HepG2 (cell line): ENCODE measurements around the gene SHROOM1. TPM values are rescaled to one million over a fixed set of nuclear protein-coding genes. Genes with fewer than 3 reads are reported as not detected.
A peak's percentile ranks its signal among the peaks of the same experiment; 100 is the strongest.

Experiments
- HHEX ChIP-seq: IDR thresholded peaks from 2 replicates; pipeline ENCODE4 v1.6.1; 2016; ENCODE audit warnings: control low read depth
- PAWR ChIP-seq: sonication (generic); formaldehyde crosslinking; IDR thresholded peaks from 2 replicates; pipeline ENCODE4 v1.4.0; 2020; ENCODE audit warnings: missing genetic modification reagents, mild to moderate bottlenecking, borderline replicate concordance
- POLR2A ChIP-seq, 2 experiments: IDR thresholded peaks; 2 replicates each; pipeline ENCODE4 v1.6.1; 2011; ENCODE audit warnings: low read depth in 2 of 2, low read length in 2 of 2, mild to moderate bottlenecking in 1 of 2, moderate library complexity in 1 of 2; ENCODE audit not compliant: insufficient read depth in 1 of 2
- ZC3H13 ChIP-seq: sonication (generic); formaldehyde crosslinking; IDR thresholded peaks from 2 replicates; pipeline ENCODE4 v1.8.1; 2023; ENCODE audit warnings: mild to moderate bottlenecking, missing genetic modification reagents, moderate library complexity
- ZNF225 ChIP-seq: sonication (generic); formaldehyde crosslinking; IDR thresholded peaks from 2 replicates; pipeline ENCODE4 v1.4.0; 2020; ENCODE audit warnings: mild to moderate bottlenecking, missing genetic modification reagents
- ZNF589 ChIP-seq: sonication (generic); formaldehyde crosslinking; conservative IDR thresholded peaks from 2 replicates; pipeline ENCODE4 v1.8.0; 2022; ENCODE audit warnings: mild to moderate bottlenecking, moderate library complexity, missing genetic modification reagents
- ZNF605 ChIP-seq: sonication (generic); formaldehyde crosslinking; IDR thresholded peaks from 2 replicates; pipeline ENCODE4 v1.8.0; 2022; ENCODE audit warnings: mild to moderate bottlenecking, missing genetic modification reagents
- ZNF660 ChIP-seq: sonication (generic); formaldehyde crosslinking; IDR thresholded peaks from 2 replicates; pipeline ENCODE4 v1.5.1; 2020; ENCODE audit warnings: mild to moderate bottlenecking, low read depth, missing genetic modification reagents, borderline replicate concordance
- polyA plus RNA-seq, 8 experiments: library from polyadenylated mRNA; depleted of rRNA in 3 of 8; stranded (reverse) in 7 of 8; unstranded in 1 of 8; fragments of >200 nt; fragmentation: Illumina TruSeq in 4 of 8; extraction: Trizol in 4 of 8; gene quantifications; 2 replicates each; pipeline versions ENCODE4 v1.2.1 to v1.2.3, GENCODE V29; 2011 to 2016; ENCODE audit warnings: low read depth in 4 of 8, missing spikeins in 1 of 8, mixed read lengths in 1 of 8; ENCODE audit not compliant: insufficient read depth in 1 of 8
- total RNA-seq, 5 experiments: library from RNA; depleted of rRNA; stranded (reverse); fragments of >200 nt; fragmentation: Illumina TruSeq; extraction: Trizol; gene quantifications; 2 replicates each; pipeline ENCODE4 v1.2.3, GENCODE V29; 2016; ENCODE audit warnings: low read depth in 1 of 5
- TF ChIP-seq, protein P1 (sequence below): sonication (generic); formaldehyde crosslinking; IDR thresholded peaks from 2 replicates; pipeline ENCODE4 v1.5.0; 2020; ENCODE audit warnings: mild to moderate bottlenecking, missing genetic modification reagents
- TF ChIP-seq, protein P2 (sequence below): sonication (generic); formaldehyde crosslinking; IDR thresholded peaks from 2 replicates; pipeline ENCODE4 v1.9.0; 2022; ENCODE audit warnings: low read depth, missing genetic modification reagents
- TF ChIP-seq, protein P3 (sequence below): IDR thresholded peaks from 2 replicates; pipeline ENCODE4 v1.6.1; 2012; ENCODE audit warnings: low read length, improper control_type of control experiment

The SHROOM1 gene
- total and polyA plus RNA-seq, 2 of the 13 experiments (the other 11 are each of a cell fraction or from before 2014, with no cell fraction given): 18.2 to 25.7 TPM

DNA sequence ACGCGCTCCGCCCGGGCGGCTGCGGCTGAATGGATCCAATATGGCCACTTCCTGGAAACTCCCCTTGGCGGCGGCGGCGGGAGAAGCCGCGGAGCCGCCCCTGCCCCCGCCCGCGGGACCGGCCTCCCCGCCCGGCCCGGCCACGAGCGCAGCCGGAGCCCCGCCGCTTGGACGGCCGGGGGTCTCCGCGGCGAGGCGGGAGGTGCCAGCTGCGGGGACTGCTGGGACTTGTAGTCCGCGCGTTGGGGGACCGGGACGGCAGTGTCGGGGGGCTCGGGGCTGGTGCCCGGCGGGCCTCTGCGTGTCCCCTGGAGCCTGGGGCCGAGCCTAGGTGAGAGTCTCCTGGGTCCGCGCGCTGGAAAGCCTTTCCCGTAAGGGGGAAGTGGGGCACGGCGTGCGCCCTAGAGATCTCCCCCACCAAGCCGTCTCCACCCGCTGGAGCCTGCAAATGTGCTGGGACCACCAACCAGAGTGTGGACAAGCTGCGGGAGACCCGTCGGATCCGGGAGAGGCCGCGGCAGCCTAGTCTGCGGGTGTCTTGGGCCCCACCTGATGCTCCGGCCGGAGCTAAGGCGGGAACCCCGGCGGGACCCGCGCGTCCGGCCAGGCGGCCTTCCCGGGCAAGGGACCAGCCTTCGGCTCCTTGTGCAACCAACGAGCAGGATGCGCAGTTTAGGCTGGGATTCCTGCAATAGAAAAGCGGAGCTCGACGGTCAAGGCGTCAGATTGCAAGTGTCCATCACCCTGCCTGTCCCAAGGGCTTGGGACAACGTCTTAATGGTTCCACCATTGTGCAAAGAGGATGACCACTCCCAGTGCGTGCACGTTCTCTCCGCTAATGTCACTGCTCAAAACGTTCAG is 53.0 kb downstream of the SHROOM1 start, which contains the start of gene SEPTIN8 (continued):
- TF ChIP-seq, protein P1, sequence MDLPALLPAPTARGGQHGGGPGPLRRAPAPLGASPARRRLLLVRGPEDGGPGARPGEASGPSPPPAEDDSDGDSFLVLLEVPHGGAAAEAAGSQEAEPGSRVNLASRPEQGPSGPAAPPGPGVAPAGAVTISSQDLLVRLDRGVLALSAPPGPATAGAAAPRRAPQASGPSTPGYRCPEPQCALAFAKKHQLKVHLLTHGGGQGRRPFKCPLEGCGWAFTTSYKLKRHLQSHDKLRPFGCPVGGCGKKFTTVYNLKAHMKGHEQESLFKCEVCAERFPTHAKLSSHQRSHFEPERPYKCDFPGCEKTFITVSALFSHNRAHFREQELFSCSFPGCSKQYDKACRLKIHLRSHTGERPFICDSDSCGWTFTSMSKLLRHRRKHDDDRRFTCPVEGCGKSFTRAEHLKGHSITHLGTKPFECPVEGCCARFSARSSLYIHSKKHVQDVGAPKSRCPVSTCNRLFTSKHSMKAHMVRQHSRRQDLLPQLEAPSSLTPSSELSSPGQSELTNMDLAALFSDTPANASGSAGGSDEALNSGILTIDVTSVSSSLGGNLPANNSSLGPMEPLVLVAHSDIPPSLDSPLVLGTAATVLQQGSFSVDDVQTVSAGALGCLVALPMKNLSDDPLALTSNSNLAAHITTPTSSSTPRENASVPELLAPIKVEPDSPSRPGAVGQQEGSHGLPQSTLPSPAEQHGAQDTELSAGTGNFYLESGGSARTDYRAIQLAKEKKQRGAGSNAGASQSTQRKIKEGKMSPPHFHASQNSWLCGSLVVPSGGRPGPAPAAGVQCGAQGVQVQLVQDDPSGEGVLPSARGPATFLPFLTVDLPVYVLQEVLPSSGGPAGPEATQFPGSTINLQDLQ: 0 out of 2 replicates have a peak, but pooled peaks have one; percentile 23
- peak; percentile 21 to 65; a peak in 3 of 4 replicates for TF ChIP-seq POLR2A (IDR thresholded peaks at IDR 0.05; ENCODE audit: insufficient read depth in 1 of 2, low read depth in 2 of 2, low read length in 2 of 2)
- no peak for TF ChIP-seq ZNF660 (CRISPR knock-in tag)
- 0 out of 2 replicates have a peak, but pooled peaks have one; percentile 33 for TF ChIP-seq ZNF589
- no peak for TF ChIP-seq PAWR
- no peak for TF ChIP-seq HHEX (CRISPR knock-in tag)
- peak; percentile 65; the same call in 1 of the 2 replicates for TF ChIP-seq ZNF225 (CRISPR knock-in tag)
- TF ChIP-seq ZC3H13 (CRISPR knock-in tag): peak; percentile 53; the same call in 1 of the 2 replicates
- TF ChIP-seq, protein P2, sequence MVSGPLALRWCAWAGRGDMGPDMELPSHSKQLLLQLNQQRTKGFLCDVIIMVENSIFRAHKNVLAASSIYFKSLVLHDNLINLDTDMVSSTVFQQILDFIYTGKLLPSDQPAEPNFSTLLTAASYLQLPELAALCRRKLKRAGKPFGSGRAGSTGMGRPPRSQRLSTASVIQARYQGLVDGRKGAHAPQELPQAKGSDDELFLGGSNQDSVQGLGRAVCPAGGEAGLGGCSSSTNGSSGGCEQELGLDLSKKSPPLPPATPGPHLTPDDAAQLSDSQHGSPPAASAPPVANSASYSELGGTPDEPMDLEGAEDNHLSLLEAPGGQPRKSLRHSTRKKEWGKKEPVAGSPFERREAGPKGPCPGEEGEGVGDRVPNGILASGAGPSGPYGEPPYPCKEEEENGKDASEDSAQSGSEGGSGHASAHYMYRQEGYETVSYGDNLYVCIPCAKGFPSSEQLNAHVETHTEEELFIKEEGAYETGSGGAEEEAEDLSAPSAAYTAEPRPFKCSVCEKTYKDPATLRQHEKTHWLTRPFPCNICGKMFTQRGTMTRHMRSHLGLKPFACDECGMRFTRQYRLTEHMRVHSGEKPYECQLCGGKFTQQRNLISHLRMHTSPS (CRISPR knock-in tag): 0 out of 2 replicates have a peak, but pooled peaks have one; percentile 42
- TF ChIP-seq, protein P3, sequence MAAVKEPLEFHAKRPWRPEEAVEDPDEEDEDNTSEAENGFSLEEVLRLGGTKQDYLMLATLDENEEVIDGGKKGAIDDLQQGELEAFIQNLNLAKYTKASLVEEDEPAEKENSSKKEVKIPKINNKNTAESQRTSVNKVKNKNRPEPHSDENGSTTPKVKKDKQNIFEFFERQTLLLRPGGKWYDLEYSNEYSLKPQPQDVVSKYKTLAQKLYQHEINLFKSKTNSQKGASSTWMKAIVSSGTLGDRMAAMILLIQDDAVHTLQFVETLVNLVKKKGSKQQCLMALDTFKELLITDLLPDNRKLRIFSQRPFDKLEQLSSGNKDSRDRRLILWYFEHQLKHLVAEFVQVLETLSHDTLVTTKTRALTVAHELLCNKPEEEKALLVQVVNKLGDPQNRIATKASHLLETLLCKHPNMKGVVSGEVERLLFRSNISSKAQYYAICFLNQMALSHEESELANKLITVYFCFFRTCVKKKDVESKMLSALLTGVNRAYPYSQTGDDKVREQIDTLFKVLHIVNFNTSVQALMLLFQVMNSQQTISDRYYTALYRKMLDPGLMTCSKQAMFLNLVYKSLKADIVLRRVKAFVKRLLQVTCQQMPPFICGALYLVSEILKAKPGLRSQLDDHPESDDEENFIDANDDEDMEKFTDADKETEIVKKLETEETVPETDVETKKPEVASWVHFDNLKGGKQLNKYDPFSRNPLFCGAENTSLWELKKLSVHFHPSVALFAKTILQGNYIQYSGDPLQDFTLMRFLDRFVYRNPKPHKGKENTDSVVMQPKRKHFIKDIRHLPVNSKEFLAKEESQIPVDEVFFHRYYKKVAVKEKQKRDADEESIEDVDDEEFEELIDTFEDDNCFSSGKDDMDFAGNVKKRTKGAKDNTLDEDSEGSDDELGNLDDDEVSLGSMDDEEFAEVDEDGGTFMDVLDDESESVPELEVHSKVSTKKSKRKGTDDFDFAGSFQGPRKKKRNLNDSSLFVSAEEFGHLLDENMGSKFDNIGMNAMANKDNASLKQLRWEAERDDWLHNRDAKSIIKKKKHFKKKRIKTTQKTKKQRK: no peak
- peak; percentile 44; the same call in 1 of the 2 replicates for TF ChIP-seq ZNF605 (CRISPR knock-in tag)
